ENCODE results near the gene NDP. TPM values are rescaled to one million over a fixed set of nuclear protein-coding genes. Genes with fewer than 3 reads are reported as not detected.
"Not testable (repeated sequence)": the region's sequence is repeated elsewhere in the genome, so short reads cannot be mapped to it uniquely, and the experiment has no call there.

The NDP gene
- total and polyA plus RNA-seq, 7 experiments from 2014 or later: not detected

- no peak for DNase-seq
- H3K9me3 ChIP-seq (ENCODE audit: control insufficient read depth in 2 of 3, low read length in 3 of 3): no peaks in the 10 kb centered on the region
- no peaks in the 10 kb centered on the region for H3K4me1 Mint-ChIP-seq
- no peaks in the 10 kb centered on the region for H3K36me3 Mint-ChIP-seq
- no peaks in the 10 kb centered on the region for H3K36me3 ChIP-seq (ENCODE audit: control insufficient read depth in 2 of 3, insufficient read depth in 3 of 3, low read length in 3 of 3)
- peaks cover 0 to 4% (median 0%) of the 10 kb centered on the region in 5 donors for H3K27me3 Mint-ChIP-seq
- H3K27me3 ChIP-seq (ENCODE audit: control insufficient read depth in 2 of 2, insufficient read depth in 2 of 2, low read length in 2 of 2): no peaks in the 10 kb centered on the region
- ChIA-PET POLR2A (no interaction called here), CTCF (no interaction called here)
- no peaks in the 10 kb centered on the region for H3K4me1 ChIP-seq (ENCODE audit: control insufficient read depth in 2 of 2, insufficient read depth in 2 of 2, low read length in 2 of 2)
- ATAC-seq: no peak
- H3K4me3 Mint-ChIP-seq: no peak overlapping the region
- H3K4me3 ChIP-seq (ENCODE audit: low read length): no peak overlapping the region
- H3K27ac ChIP-seq (ENCODE audit: low read depth, low read length): no peak overlapping the region
- H3K27ac Mint-ChIP-seq: no peak overlapping the region
- H3K9me3 Mint-ChIP-seq: no peaks in the 10 kb centered on the region
- intact Hi-C loops (cut with micrococcal nuclease): no loop called here
These were observed 32.2 kb downstream of the NDP start for GRCh38 chrX:43940816-43941474.

GRCh38 chrX:43939187-43939926, 33.8 kb downstream of the NDP start:
- no peaks in the 10 kb centered on the region for H3K4me1 Mint-ChIP-seq
- H3K27ac Mint-ChIP-seq: no peak overlapping the region
- no peaks in the 10 kb centered on the region for H3K36me3 Mint-ChIP-seq
- no peak overlapping the region for H3K4me3 ChIP-seq (ENCODE audit: low read length)
- ChIA-PET POLR2A (no interaction called here), CTCF (no interaction called here)
- no peaks in the 10 kb centered on the region for H3K4me1 ChIP-seq (ENCODE audit: control insufficient read depth in 2 of 2, insufficient read depth in 2 of 2, low read length in 2 of 2)
- intact Hi-C loops (cut with micrococcal nuclease): no loop called here
- H3K27me3 ChIP-seq (ENCODE audit: control insufficient read depth in 2 of 2, insufficient read depth in 2 of 2, low read length in 2 of 2): no peaks in the 10 kb centered on the region
- no peaks in the 10 kb centered on the region for H3K9me3 Mint-ChIP-seq
- H3K27me3 Mint-ChIP-seq: peaks cover 0 to 4% (median 0%) of the 10 kb centered on the region in 5 donors
- H3K36me3 ChIP-seq (ENCODE audit: control insufficient read depth in 2 of 3, insufficient read depth in 3 of 3, low read length in 3 of 3): no peaks in the 10 kb centered on the region
- DNase-seq: no peak
- ATAC-seq: no peak
- H3K27ac ChIP-seq (ENCODE audit: low read depth, low read length): no peak overlapping the region
- H3K9me3 ChIP-seq (ENCODE audit: control insufficient read depth in 2 of 3, low read length in 3 of 3): no peaks in the 10 kb centered on the region
- no peak overlapping the region for H3K4me3 Mint-ChIP-seq

GRCh38 chrX:43922032-43922431, 51.2 kb downstream of the NDP start:
- H3K27ac ChIP-seq (ENCODE audit: low read depth, low read length); H3K36me3 Mint-ChIP-seq; H3K4me3 ChIP-seq (ENCODE audit: low read length); H3K4me3 Mint-ChIP-seq; H3K9me3 ChIP-seq (ENCODE audit: control insufficient read depth in 2 of 3, low read length in 3 of 3); H3K27me3 ChIP-seq (ENCODE audit: control insufficient read depth in 2 of 2, insufficient read depth in 2 of 2, low read length in 2 of 2); CTCF ChIA-PET; H3K4me1 Mint-ChIP-seq; H3K27ac Mint-ChIP-seq; H3K4me1 ChIP-seq (ENCODE audit: control insufficient read depth in 2 of 2, insufficient read depth in 2 of 2, low read length in 2 of 2); POLR2A ChIA-PET; DNase-seq; intact Hi-C loops (cut with micrococcal nuclease); H3K36me3 ChIP-seq (ENCODE audit: control insufficient read depth in 2 of 3, insufficient read depth in 3 of 3, low read length in 3 of 3); H3K27me3 Mint-ChIP-seq; ATAC-seq: not testable (repeated sequence)
- H3K9me3 Mint-ChIP-seq: peaks cover 0 to 12% (median 5%) of the 10 kb centered on the region in 11 donors

GRCh38 chrX:43910772-43911171, 62.4 kb downstream of the NDP start:
- H3K27me3 Mint-ChIP-seq; H3K4me1 Mint-ChIP-seq; H3K9me3 ChIP-seq (ENCODE audit: control insufficient read depth in 2 of 3, low read length in 3 of 3); H3K27me3 ChIP-seq (ENCODE audit: control insufficient read depth in 2 of 2, insufficient read depth in 2 of 2, low read length in 2 of 2); DNase-seq; H3K4me3 Mint-ChIP-seq; POLR2A ChIA-PET; H3K9me3 Mint-ChIP-seq; H3K27ac ChIP-seq (ENCODE audit: low read depth, low read length); intact Hi-C loops (cut with micrococcal nuclease); H3K4me3 ChIP-seq (ENCODE audit: low read length); H3K4me1 ChIP-seq (ENCODE audit: control insufficient read depth in 2 of 2, insufficient read depth in 2 of 2, low read length in 2 of 2); H3K27ac Mint-ChIP-seq; H3K36me3 Mint-ChIP-seq; H3K36me3 ChIP-seq (ENCODE audit: control insufficient read depth in 2 of 3, insufficient read depth in 3 of 3, low read length in 3 of 3); ATAC-seq: not testable (repeated sequence)
- CTCF ChIA-PET: interaction anchor here (0.9 kb wide), 1 partner anchor 69 kb away, joined by 3 read pairs; no protein-coding TSS in a partner anchor

- H3K4me3 ChIP-seq (ENCODE audit: low read length): no peak overlapping the region
- Mint-ChIP-seq H3K27ac (no peak overlapping the region), H3K4me3 (no peak overlapping the region), H3K4me1 (peaks cover 0 to 1% (median 0%) of the 10 kb centered on the region in 7 donors), H3K9me3 (no peaks in the 10 kb centered on the region), H3K36me3 (no peaks in the 10 kb centered on the region), H3K27me3 (peaks cover 0 to 2% (median 0%) of the 10 kb centered on the region in 5 donors)
- no peaks in the 10 kb centered on the region for H3K36me3 ChIP-seq (ENCODE audit: control insufficient read depth in 2 of 3, insufficient read depth in 3 of 3, low read length in 3 of 3)
- intact Hi-C loops (cut with micrococcal nuclease): no loop called here
- H3K4me1 ChIP-seq (ENCODE audit: control insufficient read depth in 2 of 2, insufficient read depth in 2 of 2, low read length in 2 of 2): no peaks in the 10 kb centered on the region
- DNase-seq (no peak), ATAC-seq (no peak)
- ChIA-PET CTCF (no interaction called here), POLR2A (no interaction called here)
- H3K9me3 ChIP-seq (ENCODE audit: control insufficient read depth in 2 of 3, low read length in 3 of 3): no peaks in the 10 kb centered on the region
- no peaks in the 10 kb centered on the region for H3K27me3 ChIP-seq (ENCODE audit: control insufficient read depth in 2 of 2, insufficient read depth in 2 of 2, low read length in 2 of 2)
- H3K27ac ChIP-seq (ENCODE audit: low read depth, low read length): no peak overlapping the region
These were observed 63.2 kb downstream of the NDP start for GRCh38 chrX:43910012-43910411.

GRCh38 chrX:43909141-43909540, 64.0 kb downstream of the NDP start:
- intact Hi-C loops (cut with micrococcal nuclease): no loop called here
- ChIA-PET CTCF (no interaction called here), POLR2A (no interaction called here)
- peaks cover 0 to 1% (median 0%) of the 10 kb centered on the region in 7 donors for H3K4me1 Mint-ChIP-seq
- no peaks in the 10 kb centered on the region for H3K9me3 Mint-ChIP-seq
- no peaks in the 10 kb centered on the region for H3K27me3 ChIP-seq (ENCODE audit: control insufficient read depth in 2 of 2, insufficient read depth in 2 of 2, low read length in 2 of 2)
- no peak overlapping the region for H3K27ac ChIP-seq (ENCODE audit: low read depth, low read length)
- no peaks in the 10 kb centered on the region for H3K36me3 Mint-ChIP-seq
- no peaks in the 10 kb centered on the region for H3K9me3 ChIP-seq (ENCODE audit: control insufficient read depth in 2 of 3, low read length in 3 of 3)
- H3K36me3 ChIP-seq (ENCODE audit: control insufficient read depth in 2 of 3, insufficient read depth in 3 of 3, low read length in 3 of 3): no peaks in the 10 kb centered on the region
- peaks cover 0 to 2% (median 0%) of the 10 kb centered on the region in 5 donors for H3K27me3 Mint-ChIP-seq
- H3K4me1 ChIP-seq (ENCODE audit: control insufficient read depth in 2 of 2, insufficient read depth in 2 of 2, low read length in 2 of 2): no peaks in the 10 kb centered on the region
- no peak overlapping the region for H3K4me3 ChIP-seq (ENCODE audit: low read length)
- no peak overlapping the region for H3K27ac Mint-ChIP-seq
- no peak for DNase-seq
- H3K4me3 Mint-ChIP-seq: no peak overlapping the region
- no peak for ATAC-seq

Data from naive thymus-derived CD4-positive, alpha-beta T cell (primary cell).